NCI-H226 (cell line): ENCODE measurements around the gene ADAM12.

Experiments used
- DNase-seq: peaks from one replicate; pipeline ENCODE4 v3.0.0-alpha.2; 2015

ADAM12 gene

DNA sequence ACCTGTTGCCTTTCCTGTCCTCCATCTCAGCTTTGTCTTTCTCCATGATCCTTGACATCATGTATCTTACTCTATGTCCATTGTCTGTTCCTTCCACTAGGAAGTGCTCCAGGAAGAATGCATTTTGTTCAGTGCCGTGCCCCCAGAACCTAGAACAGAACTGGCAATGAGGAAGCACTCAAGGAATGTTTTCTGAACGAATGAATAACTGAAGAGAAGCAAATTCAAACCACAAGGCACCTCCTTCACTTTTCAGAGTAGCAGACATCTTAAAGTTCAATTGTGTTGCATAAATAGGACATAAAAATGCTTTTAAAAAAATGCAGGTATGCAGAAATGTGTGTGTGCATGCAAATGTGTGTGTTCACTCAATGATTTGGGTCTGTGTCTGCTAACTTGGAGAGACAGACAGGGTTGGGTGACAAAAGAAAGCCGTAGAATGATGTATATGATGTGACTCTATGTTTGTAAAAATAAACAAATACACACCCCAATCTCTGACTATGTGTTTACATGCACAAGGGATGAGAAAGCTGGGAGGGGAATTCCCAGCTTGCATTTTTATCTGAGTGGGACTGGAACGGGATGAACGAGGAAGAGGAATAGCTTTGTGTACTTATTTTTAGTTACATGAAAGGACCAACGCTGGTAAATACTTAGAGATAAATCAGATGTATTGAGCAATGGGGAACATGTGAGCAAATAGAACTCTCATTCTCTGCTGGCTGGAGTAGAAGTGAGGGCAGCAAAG, 254.2 kb downstream of the ADAM12 start:
- peak; percentile 39 for DNase-seq

DNA sequence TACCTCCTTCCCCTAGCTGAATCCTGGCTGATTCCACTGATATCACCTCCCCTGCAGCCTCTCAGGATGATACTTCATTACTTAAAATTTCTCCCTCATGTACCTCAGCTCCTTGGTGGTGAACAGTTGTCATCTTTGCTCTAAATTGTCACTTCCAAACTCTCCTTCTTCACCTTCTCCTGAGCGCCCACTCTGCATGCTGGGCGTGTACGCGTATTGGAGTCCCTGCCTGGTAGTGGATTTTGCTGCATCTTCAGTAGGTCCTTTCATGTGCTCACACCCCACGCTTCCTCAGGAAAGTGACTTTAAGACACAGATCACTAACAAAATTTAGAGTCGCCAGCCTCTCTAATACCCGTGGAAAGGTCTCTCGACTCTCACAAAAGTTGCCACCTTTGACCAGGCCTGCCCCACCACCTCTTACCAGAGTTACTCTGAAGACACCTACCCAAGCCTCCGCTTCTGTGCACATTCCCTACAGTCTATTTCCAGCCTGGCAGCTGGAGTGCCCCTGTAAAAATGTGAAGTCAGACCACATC, 255.1 kb downstream of the ADAM12 start:
- DNase-seq: no peak

DNA sequence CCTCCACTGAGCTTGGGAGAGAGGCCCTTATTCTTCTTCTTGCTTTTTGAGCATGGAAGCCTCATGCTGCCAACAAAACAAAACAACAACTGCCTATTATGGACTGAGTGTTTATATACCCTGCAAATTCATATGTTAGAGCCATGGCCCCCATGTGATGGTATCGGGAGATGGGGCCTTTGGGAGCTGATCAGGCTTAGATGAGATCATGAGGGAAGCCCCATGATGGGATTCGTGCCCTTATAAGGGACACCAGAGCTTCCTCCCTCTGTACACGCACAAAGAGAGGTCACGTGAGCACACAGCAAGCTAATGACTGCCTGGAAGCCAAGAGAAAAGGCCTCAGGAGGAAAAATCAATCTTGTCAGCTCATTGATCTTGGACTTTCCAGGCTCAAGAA, 256.9 kb downstream of the ADAM12 start:
- DNase-seq: no peak

DNA sequence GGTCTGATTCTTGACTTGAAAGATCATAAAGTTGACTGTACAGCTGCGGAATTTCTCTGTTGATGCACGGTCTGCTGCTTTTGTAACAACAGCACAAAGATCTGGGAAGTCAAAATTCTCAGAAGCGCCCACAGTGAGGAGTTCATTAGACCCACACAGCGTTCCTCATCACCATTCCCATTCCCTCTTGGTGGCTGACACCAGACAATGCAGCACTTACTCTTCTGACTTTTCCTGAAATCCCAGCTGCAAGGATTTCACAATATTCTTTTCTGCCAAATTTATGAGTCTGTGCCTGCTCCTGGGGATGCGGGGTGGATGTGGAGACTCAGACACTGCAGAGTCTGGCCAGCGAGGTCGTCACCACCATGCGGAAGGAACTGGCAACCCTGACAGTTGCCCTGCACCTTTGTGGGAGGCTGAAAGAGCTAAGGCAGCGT, 258.0 kb downstream of the ADAM12 start:
- DNase-seq: no peak

DNA sequence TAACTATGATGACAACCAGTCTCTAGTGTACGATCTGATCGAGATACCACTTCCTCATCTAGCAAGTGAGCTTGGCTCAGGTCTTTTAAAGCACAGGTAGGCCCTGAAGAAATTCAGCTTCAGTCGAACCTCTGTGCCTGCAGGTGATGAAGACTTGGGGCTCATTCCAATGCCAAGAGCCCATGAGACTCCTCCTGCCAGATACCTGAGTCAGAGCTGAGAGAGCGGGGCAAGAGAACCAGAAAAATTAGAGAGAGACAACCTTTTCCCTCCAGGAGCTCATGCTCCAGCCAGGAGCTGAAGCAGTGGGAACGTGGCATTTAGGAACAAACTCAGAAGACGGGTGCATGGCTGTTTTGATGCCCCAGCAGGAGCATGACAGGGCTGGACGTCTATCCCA, 259.3 kb downstream of the ADAM12 start:
- DNase-seq: no peak

DNA sequence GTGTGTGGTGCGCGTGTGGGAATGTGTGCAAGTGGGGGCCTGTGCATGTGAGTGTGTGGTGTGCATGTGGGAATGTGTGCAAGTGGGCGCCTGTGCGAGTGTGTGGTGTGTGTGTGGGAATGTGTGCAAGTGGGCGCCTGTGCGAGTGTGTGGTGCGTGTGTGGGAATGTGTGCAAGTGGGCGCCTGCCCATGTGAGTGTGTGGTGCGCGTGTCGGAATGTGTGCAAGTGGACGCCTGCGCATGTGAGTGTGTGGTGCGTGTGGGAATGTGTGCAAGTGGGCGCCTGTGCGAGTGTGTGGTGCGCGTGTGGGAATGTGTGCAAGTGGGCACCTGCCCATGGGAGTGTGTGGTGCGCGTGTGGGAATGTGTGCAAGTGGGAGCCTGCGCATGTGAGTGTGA, 259.7 kb downstream of the ADAM12 start:
- no peak for DNase-seq

DNA sequence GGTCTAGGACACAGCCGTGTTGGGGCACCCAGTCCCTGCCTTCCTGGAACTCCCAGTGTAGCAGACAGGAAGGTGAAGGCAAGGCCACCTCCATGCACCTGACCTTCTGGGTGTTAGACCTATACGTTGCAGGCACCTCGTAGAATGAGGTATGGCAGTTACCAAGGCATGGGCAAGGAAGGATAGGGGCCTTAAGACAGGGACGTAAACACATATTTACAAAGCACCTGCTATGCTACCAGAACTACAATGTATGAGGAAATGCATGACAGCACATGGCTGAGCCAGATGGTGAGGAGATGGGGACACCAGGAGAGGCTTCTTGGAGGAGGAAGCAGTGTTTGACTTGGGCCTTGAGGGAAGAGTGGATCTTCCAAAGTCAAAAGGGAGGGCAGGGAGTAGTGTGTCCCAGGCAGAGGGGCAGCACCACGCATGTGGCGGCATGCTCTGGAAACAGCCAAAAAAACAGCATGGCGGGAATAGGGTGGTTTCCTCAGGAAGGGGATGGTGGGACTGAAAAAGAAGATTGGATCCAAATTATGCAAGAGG, 260.7 kb downstream of the ADAM12 start:
- DNase-seq: no peak

DNA sequence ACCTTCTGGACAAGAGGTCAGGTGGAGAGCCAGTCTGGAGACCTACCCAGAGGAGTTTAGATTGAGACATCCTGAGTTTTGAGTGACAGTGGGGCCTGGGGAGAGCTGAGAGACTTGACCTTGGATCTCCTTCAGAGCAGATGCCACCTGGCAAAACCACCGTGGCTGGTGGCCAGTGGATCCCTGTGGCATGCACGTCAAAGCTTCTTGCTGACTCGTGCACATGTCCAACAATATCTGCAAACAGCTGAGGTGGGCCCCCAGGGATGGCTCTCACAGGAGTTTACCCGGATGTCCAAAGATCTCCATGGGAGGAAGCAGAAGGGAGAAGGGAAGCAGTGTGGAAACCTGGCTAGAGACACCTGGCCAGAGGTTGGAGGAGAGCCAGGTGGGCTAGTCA, 261.4 kb downstream of the ADAM12 start:
- DNase-seq: no peak

DNA sequence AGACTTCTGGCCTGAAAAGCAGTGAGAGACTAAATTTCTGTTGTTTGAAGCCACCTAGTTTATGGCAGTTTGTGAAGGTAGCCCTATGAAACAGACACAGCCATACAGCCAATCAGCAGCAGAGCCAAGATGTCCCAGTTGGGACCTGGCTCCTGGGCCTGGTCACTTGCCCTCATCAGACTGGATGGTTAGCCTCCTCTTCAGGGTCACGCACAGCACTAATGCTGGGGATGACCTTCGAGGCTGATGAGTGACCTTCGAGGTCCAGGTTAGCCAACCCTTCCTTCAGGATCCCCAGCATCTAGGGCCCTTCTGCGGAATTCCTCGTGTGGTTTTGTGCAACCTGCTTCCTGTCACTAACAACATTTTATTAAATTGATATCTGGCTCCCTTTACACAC, 262.3 kb downstream of the ADAM12 start:
- no peak for DNase-seq

DNA sequence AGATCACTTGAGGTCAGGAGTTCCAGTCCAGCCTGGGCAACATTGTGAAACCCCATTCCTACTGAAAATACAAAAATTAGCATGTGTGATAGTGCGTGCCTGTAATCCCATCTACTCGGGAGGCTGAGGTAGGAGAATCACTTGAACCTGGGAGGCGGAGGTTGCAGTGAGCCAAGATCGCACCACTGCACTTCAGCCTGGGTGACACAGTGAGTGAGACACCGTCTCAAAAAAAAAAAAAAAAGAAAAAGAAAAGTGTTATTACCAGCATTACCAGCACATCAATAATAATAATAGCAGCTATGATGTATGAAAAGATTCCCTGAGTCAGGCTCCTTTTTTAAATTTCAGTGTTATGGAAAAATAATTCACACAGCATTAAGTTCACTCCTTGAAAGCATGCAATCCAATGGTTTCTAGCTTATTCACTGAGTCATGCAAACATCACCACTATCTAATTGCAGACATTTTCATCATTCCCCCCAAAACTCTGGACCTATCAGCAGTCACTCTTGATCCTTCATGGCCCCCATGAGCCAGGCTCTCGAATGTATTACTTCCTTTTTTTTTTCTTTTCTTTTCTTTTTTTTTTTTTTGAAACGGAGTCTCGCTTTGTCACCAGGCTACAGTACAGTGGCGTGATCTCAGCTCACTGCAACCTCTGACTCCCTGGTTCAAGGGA, 263.5 kb downstream of the ADAM12 start:
- no peak for DNase-seq

DNA sequence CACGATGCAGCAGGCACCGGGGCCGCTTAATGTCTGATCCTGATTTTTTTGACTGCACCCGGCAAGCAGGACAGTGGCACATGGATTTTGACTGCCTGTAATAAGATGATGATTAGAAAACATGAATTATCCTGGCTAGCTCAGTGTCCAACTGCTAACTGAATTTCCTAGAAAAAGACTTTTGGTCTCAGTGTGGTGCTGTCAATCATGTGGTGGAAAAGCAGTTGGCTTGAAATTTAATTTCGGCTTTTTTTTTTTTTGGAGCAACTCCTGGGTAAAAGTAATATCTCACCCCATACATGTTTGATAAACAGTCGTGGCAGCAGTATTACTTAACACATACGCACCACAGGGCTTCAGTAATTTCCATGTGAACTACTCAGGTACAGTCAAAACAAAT, 264.2 kb downstream of the ADAM12 start:
- no peak for DNase-seq

DNA sequence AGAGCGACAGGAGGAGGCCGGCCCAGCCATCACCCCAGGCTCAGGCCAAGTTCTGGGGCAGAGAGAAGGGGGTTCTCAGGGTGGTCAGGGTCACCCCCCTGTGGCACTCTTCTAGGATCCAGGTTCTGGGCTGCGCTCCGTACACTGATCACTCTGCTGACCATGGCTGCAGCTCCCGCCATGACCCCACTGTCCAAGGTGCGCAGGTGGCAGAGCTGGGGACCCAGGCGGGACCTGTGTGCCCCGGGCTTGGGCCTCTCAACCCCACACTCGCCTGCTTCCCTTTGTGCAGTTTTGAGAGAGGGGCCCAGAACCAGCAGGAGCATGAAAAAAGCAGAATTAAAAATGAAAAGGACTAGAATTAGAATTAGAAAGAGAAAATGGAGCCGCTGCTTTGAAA, 264.8 kb downstream of the ADAM12 start:
- no peak for DNase-seq

DNA sequence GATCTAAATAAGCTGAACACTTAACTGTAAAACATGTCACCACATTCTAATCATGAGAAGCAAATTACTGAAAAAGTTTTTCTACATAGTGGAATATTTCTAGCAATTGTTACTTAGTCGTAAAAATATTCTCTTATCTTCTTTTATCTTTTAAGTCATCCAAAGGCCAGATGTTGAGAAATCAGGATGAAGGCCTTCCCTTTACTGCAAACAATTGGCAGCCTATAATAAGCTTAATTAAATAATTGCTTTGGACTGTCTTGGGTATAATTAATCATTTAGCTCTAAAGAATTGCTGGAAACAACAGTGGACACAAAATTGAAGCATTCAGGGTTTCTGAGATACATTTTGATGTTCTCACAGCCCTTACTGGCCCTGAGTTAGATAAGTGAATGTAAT, 265.4 kb downstream of the ADAM12 start:
- DNase-seq: no peak

DNA sequence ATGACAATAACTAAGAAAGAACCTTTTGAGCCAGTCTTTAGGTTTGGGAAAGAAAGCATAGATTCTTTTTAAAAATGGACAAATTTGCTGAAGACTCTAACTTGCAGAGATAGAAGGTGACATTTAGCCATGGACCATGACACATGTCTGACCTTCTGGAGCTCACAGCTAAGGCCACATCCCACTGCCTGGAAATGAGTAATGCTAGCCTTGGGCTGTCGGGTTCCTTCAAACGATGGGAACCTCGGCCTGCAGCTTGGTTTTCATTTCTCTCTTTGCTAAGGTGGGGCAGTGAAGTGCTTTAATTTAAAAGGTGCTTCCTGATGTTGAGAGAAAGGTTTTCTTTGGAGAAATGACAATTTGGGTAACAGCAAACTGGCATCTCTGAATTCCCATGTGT, 268.7 kb downstream of the ADAM12 start:
- DNase-seq: no peak

DNA sequence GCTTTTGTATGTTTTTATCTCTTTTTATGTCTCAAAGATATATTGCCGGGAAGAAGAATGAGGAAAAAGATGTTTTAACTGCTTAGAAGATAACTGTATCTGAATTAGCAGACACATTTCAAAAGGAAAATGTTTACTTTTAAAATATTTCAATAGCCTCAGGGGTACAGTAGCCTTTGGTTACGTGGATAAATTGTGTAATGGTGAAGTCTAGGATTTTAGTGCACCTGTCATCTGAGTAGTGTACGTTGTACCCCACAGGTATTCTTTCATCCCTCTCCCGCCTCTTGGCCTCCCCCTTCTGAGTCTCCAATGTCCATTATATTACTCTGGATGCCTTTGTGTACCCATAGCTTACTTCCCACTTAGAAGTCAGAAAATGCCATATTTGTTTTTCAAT, 269.8 kb downstream of the ADAM12 start:
- no peak for DNase-seq

DNA sequence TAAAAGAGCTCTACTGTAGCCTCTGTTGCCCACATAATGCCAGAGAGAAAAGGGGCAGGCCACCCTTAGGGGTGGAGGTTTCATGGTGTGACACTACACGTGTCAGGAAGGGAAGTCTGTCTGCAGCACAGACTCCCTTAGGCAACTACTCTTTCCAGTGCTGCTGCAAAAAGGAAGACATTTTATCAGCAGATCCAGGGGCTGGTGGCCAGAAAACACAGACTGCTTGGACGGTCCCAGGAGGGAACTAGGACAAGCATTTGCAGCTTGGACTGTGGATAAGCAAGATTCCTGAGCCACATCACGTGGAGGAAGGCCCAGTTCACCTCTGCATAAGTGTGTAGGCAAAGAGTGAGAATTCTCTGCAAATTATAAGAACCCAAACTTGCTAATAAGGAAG, 271.1 kb downstream of the ADAM12 start:
- no peak for DNase-seq

DNA sequence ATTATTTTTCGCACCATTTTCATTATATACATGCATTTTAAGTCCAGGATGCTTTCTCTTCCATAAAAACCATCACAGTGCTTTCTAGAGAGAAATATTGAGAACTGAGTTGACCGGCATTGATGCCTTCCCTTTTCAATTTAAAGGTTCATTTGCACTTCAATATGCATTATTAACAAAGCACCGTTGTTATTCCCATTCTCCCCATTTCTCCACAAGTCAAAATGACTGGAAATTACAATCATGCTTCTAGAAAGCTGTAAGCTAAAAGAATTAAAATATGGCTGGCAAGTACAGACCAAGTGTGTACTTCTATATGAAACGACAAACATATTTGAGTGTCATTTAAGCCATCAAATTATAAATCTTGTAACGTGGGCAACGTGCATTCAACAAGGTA, 272.4 kb downstream of the ADAM12 start:
- DNase-seq: no peak

DNA sequence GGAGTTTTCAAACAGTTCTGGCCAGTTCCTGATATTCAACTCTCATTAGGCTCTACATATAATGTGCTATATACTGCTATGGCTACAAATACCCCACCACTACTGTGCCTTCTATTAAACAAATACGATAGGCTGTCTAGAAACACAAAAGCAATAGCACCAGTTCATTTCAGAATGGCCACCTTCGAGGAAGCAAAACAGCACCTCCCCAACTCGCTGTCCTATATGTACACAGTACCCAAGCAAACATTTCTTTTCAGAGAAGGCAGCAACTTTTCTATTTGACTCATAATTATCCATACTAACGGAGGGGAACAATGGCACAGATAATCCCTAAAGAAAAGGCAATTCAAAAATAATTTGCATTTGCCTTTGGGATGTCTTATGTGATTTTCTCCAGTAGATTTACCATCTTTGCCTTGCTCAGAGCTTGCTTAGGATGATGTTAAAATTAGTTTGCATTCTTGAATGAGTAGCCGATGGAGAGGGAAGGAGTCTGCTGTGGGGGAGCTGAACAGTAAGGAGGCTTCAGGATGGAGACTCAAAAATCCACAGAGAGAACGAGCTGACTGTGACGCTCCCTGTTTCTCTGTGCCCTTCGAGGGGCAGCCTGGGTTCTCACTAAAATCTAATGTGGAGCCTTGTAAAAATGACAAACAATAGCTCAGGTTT, 273.3 kb downstream of the ADAM12 start:
- no peak for DNase-seq

DNA sequence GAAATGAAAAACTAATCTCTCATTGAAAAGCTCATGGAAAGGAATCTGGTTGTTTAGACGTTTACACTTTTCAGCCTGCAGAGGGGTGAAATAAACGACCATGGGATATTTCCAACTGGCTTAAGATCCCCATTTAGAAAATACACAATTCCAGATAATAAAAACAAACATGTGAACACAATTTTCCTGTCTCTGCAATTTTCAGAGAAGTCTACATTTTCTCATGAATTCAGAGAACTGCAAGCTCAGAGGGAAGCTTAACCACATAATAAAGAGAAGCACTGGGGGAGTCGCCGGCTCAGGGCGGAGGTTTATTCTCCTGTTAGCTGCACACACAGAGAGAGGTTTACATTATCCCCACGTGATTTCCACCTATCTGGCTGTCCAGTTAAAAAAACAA, 276.8 kb downstream of the ADAM12 start:
- DNase-seq: no peak

DNA sequence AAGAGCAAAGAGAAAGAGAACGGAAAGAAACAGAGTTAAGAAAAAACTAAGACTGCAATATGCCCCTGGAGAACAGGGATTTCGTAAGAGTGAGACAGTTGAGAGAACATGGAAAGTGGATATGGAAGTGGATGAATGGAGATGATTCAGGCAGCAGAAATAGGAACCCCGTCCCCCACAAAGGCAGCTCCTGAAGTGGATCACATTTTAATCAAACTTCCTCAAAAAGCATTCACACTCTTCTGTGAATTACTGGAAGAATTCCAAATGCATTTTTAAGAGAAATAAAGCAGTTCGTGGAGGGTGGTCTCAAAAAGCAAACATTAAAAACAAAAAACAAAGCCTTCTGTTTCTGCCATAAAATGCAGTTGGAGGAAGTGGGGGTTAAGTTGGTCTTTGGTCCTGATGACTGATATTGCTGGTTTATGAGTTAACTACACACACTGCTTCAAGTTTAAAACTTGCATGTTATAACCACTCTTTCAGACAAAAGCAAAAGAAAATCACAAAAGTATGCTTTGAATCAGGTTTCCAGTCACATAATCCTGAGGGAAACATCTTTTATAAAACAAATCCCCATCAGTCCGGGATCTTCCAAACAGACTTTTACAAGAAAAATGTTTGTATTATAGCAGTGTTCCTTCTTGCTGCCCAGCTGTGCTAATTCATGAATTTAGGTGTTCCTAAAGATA, 277.6 kb downstream of the ADAM12 start:
- DNase-seq: no peak

DNA sequence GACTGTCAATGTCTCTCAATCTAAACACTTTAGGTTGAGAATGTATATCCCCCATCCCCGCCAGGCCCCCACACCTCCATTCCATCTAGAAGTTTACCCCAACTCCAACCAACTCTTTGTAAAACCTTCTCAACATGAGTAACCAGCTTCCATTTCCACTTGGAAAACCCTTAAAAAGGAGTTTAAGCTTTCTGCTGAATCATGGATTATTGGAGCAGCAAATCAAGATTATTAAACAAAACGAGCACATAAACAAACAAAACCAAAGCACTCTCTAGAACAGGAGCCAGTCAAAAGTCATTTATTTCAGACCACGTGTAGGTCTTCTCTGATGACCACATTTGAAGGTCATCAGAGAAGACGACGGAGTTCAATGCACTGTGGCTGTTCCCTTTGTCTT, 278.4 kb downstream of the ADAM12 start:
- no peak for DNase-seq

DNA sequence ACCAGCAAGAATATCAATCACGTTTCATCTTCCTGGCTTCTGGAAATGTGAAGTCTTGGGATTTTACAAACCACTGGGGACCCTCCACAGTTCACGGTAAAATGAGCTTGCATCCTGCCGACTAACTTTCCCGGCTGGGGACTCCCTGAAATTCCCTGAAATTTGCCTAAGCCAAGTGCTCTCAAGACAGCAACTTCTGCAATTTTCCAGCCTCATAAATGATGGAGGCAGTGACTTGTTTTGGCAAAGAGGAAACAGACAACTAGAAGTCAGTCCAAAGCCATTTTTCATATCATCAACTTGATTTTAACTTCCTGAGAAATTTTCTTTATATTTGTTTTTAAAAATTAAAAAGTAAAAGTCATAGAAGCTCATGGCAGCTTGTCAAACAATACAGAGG, 279.6 kb downstream of the ADAM12 start:
- DNase-seq: no peak

DNA sequence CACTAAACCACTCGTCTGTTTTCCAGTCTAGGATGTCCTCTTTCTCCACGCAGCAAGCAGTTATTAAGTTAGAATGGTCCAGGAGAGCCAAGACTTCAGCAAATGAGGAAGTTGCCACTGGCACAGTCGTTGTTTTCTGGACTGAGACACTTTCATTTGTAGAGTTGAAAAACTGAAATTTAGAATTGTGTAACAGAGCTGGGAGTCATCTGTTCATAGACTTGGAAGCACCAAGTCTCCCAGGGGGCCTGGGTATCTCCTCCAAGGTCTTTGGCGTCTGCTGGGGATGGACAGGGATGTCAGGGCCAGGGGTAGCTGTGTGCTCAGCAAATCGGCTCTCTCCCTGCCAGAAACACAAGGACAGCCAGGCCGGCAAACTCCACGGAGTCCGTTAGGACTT, 283.5 kb downstream of the ADAM12 start:
- DNase-seq: no peak
